H1 (cell line): ENCODE results near the gene CCDC86. TPM values are rescaled to one million over a fixed set of nuclear protein-coding genes. Genes with fewer than 3 reads are reported as not detected.
A peak's percentile ranks its signal among the peaks of the same experiment; 100 is the strongest.

ENCODE experiments used
- CTCF ChIA-PET: fragments of 300-600 bp; sonication (Branson Sonifier 250); formaldehyde crosslinking; loops from one replicate; lab custom pipeline; 2021; ENCODE audit not compliant: partially characterized antibody; lab: Charles Lee
- POLR2A ChIA-PET: fragments of 300-600 bp; sonication (Branson Sonifier 250); formaldehyde crosslinking; loops from one replicate; lab custom pipeline; 2021; ENCODE audit warnings: inconsistent platforms; ENCODE audit not compliant: partially characterized antibody; lab: Charles Lee
- DNase-seq, 2 experiments: peaks; one replicate each; pipeline versions ENCODE4 v3.0.0 to v3.0.0-alpha.2; 2010 to 2022; ENCODE audit warnings: low spot score in 2 of 2, low read depth in 1 of 2, mixed read lengths in 1 of 2
- FAIRE-seq: peaks from 2 replicates; lab custom pipeline; 2011; peaks lifted over from hg19 to GRCh38; lab: Jason Lieb, UNC
- H2AFZ ChIP-seq: 2 replicates; pipeline ENCODE4 v1.8.1; 2012; ENCODE audit warnings: low read length, inconsistent platforms
- H2AK5ac ChIP-seq: 2 replicates; pipeline ENCODE4 v1.6.1; 2013; ENCODE audit warnings: low read depth, low read length
- H2BK120ac ChIP-seq: replicated peaks from 2 replicates; pipeline ENCODE3; 2013; ENCODE audit warnings: low read depth, low read length, inconsistent platforms
- H2BK12ac ChIP-seq: 2 replicates; pipeline ENCODE4 v1.6.1; 2013; ENCODE audit warnings: low read depth, low read length
- H2BK15ac ChIP-seq: 2 replicates; pipeline ENCODE4 v1.6.1; 2013; ENCODE audit warnings: low read length
- H2BK20ac ChIP-seq: 2 replicates; pipeline ENCODE4 v1.6.1; 2013; ENCODE audit warnings: low read length
- H2BK5ac ChIP-seq: 2 replicates; pipeline ENCODE4 v1.6.1; 2013; ENCODE audit warnings: low read depth, low read length
- H3K14ac ChIP-seq: 2 replicates; pipeline ENCODE4 v1.6.1; 2013; ENCODE audit warnings: inconsistent platforms; ENCODE audit not compliant: insufficient read length
- H3K18ac ChIP-seq: 2 replicates; pipeline ENCODE4 v1.6.1; 2013; ENCODE audit warnings: low read length; ENCODE audit errors: extremely low read depth
- H3K23ac ChIP-seq: 2 replicates; pipeline ENCODE4 v1.6.1; 2013; ENCODE audit warnings: inconsistent platforms; ENCODE audit not compliant: insufficient read length
- H3K23me2 ChIP-seq: 2 replicates; pipeline ENCODE4 v1.6.1; 2013; ENCODE audit warnings: low read depth, low read length
- H3K27ac ChIP-seq: 2 replicates; pipeline ENCODE4 v1.6.1; 2011; ENCODE audit warnings: low read depth, low read length, inconsistent platforms
- H3K27me3 ChIP-seq, 4 experiments: replicated peaks in 1 of 4; 1 replicate in 1 of 4; 2 replicates in 3 of 4; pipeline versions ENCODE4 v1.6.1 to v1.8.1; 2011 to 2013; ENCODE audit warnings: low read length in 3 of 4, mild to moderate bottlenecking in 3 of 4, inconsistent platforms in 2 of 4, mixed read lengths in 2 of 4, moderate library complexity in 1 of 4; ENCODE audit not compliant: control insufficient read depth in 3 of 4, insufficient read depth in 3 of 4; ENCODE audit errors: extremely low read depth in 1 of 4
- H3K36me3 ChIP-seq, 4 experiments: 2 replicates each; pipeline versions ENCODE4 v1.6.1 to v1.8.1; 2011 to 2013; ENCODE audit warnings: mild to moderate bottlenecking in 4 of 4, low read length in 3 of 4, moderate library complexity in 2 of 4, control low read depth in 1 of 4, inconsistent platforms in 1 of 4; ENCODE audit not compliant: insufficient read depth in 4 of 4, control insufficient read depth in 2 of 4
- H3K4ac ChIP-seq: replicated peaks from 2 replicates; pipeline ENCODE3; 2013; ENCODE audit warnings: low read length, low read depth, mixed read lengths, inconsistent platforms; ENCODE audit not compliant: insufficient read length
- H3K4me1 ChIP-seq, 4 experiments: replicated peaks in 1 of 4; 1 replicate in 1 of 4; 2 replicates in 3 of 4; pipeline versions ENCODE4 v1.6.1 to v1.8.1; 2011 to 2013; ENCODE audit warnings: low read length in 3 of 4, inconsistent platforms in 2 of 4, mixed read lengths in 1 of 4; ENCODE audit not compliant: insufficient read depth in 4 of 4, control insufficient read depth in 3 of 4
- H3K4me2 ChIP-seq, 2 experiments: 2 replicates each; pipeline versions ENCODE4 v1.6.1 to v1.8.1; 2011 to 2013; ENCODE audit warnings: low read depth in 2 of 2, low read length in 2 of 2, control low read depth in 1 of 2, inconsistent platforms in 1 of 2, mild to moderate bottlenecking in 1 of 2; ENCODE audit not compliant: insufficient read depth in 1 of 2
- H3K4me3 ChIP-seq, 4 experiments: fragments of 200-600, 300-600 bp in 1 of 4; sonication (generic), shearing (Covaris generic), sonication (Bioruptor Twin) in 1 of 4; 2 replicates each; pipeline versions ENCODE4 v1.5.1 to v1.8.1; 2011 to 2016; ENCODE audit warnings: low read length in 4 of 4, low read depth in 3 of 4, control low read depth in 2 of 4, inconsistent platforms in 2 of 4, mild to moderate bottlenecking in 2 of 4, mixed read lengths in 1 of 4, moderate library complexity in 1 of 4; ENCODE audit not compliant: insufficient read depth in 2 of 4; ENCODE audit errors: extremely low read depth in 1 of 4
- H3K56ac ChIP-seq: replicated peaks from 2 replicates; pipeline ENCODE3; 2013; ENCODE audit warnings: low read depth, mild to moderate bottlenecking, mixed read lengths, low read length, inconsistent platforms; ENCODE audit not compliant: insufficient read length
- H3K79me1 ChIP-seq: 2 replicates; pipeline ENCODE4 v1.6.1; 2013; ENCODE audit warnings: low read depth, low read length, control low read depth
- H3K79me2 ChIP-seq, 2 experiments: 2 replicates each; pipeline versions ENCODE4 v1.6.1 to v1.8.1; 2012 to 2013; ENCODE audit warnings: low read length in 2 of 2, mild to moderate bottlenecking in 2 of 2, inconsistent platforms in 1 of 2; ENCODE audit not compliant: insufficient read depth in 2 of 2, control insufficient read depth in 1 of 2
- H3K9ac ChIP-seq, 4 experiments: replicated peaks in 1 of 4; 1 replicate in 1 of 4; 2 replicates in 3 of 4; pipeline versions ENCODE4 v1.6.1 to v1.8.1; 2011 to 2013; ENCODE audit warnings: low read depth in 3 of 4, low read length in 3 of 4, control low read depth in 2 of 4, mild to moderate bottlenecking in 2 of 4, moderate library complexity in 2 of 4, inconsistent platforms in 1 of 4; ENCODE audit errors: extremely low read depth in 1 of 4
- H3K9me3 ChIP-seq, 2 experiments: 2 replicates each; pipeline versions ENCODE4 v1.6.1 to v1.8.1; 2012 to 2013; ENCODE audit warnings: mild to moderate bottlenecking in 2 of 2, moderate library complexity in 2 of 2, control low read depth in 1 of 2, inconsistent platforms in 1 of 2, low read depth in 1 of 2, low read length in 1 of 2, mixed read lengths in 1 of 2; ENCODE audit not compliant: insufficient read depth in 2 of 2
- H4K20me1 ChIP-seq, 2 experiments: replicated peaks in 1 of 2; 2 replicates each; pipeline versions ENCODE3 to v1.8.1; 2011 to 2013; ENCODE audit warnings: inconsistent platforms in 2 of 2, low read length in 2 of 2, mild to moderate bottlenecking in 1 of 2; ENCODE audit not compliant: insufficient read depth in 2 of 2, control insufficient read depth in 1 of 2
- H4K5ac ChIP-seq: 2 replicates; pipeline ENCODE4 v1.6.1; 2013; ENCODE audit warnings: low read length, low read depth, mixed read lengths, inconsistent platforms; ENCODE audit not compliant: insufficient read length
- H4K8ac ChIP-seq: 2 replicates; pipeline ENCODE4 v1.8.0; 2013; ENCODE audit warnings: mild to moderate bottlenecking, moderate library complexity, low read length, inconsistent platforms; ENCODE audit not compliant: insufficient read depth; ENCODE audit errors: extremely low read depth
- H4K91ac ChIP-seq: replicated peaks from 2 replicates; pipeline ENCODE3; 2013; ENCODE audit warnings: low read length, mixed read lengths, inconsistent platforms; ENCODE audit not compliant: insufficient read length
- CREB1 ChIP-seq: IDR thresholded peaks from 2 replicates; pipeline ENCODE4 v1.6.1; 2012; ENCODE audit warnings: inconsistent platforms
- EP300 ChIP-seq, 2 experiments: IDR thresholded peaks; 1 replicate in 1 of 2; 2 replicates in 1 of 2; pipeline ENCODE4 v1.6.1; 2011 to 2012; ENCODE audit warnings: low read depth in 2 of 2, low read length in 2 of 2, mild to moderate bottlenecking in 2 of 2, borderline replicate concordance in 1 of 2, inconsistent platforms in 1 of 2, moderate library complexity in 1 of 2
- GABPA ChIP-seq: IDR thresholded peaks from 2 replicates; pipeline ENCODE4 v1.6.1; 2011; ENCODE audit warnings: mild to moderate bottlenecking, low read length, moderate library complexity, borderline replicate concordance; ENCODE audit not compliant: insufficient read depth
- JUN ChIP-seq: IDR thresholded peaks from 2 replicates; pipeline ENCODE4 v1.6.1; 2011; ENCODE audit warnings: low read depth, mild to moderate bottlenecking, improper control_type of control experiment, low read length
- POLR2AphosphoS5 ChIP-seq: IDR thresholded peaks from 2 replicates; pipeline ENCODE4 v1.6.1; 2011; ENCODE audit warnings: low read depth, low read length
- SRF ChIP-seq: IDR thresholded peaks from 2 replicates; pipeline ENCODE4 v1.6.1; 2011; ENCODE audit warnings: mild to moderate bottlenecking, low read depth, low read length, moderate library complexity
- TBP ChIP-seq: IDR thresholded peaks from 2 replicates; pipeline ENCODE4 v1.6.1; 2011; ENCODE audit warnings: low read depth, low read length, improper control_type of control experiment
- TEAD4 ChIP-seq: IDR thresholded peaks from 2 replicates; pipeline ENCODE4 v1.6.1; 2012; ENCODE audit warnings: low read depth, low read length, inconsistent platforms, mixed read lengths
- WGBS, 2 experiments: shearing (Covaris generic) in 1 of 2; methylation state at CpG; one replicate each; pipeline versions ENCODE4 v1.1.6 to v1.1.7; 2013 to 2015; ENCODE audit warnings: low lambda C conversion rate in 2 of 2, mixed read lengths in 2 of 2, inconsistent platforms in 1 of 2, low coverage in 1 of 2, missing lambda C conversion rate in 1 of 2; ENCODE audit not compliant: insufficient replicate concordance in 2 of 2, insufficient coverage in 1 of 2, insufficient read length in 1 of 2; ENCODE audit errors: extremely low coverage in 1 of 2, missing lambda C conversion rate in 1 of 2; 5-methylcytosine and 5-hydroxymethylcytosine counted together
- polyA plus RNA-seq, 7 experiments: library from polyadenylated mRNA; depleted of rRNA in 3 of 7; stranded (reverse) in 5 of 7; unstranded in 2 of 7; fragments of >200 nt in 5 of 7; fragments of 200-250 nt in 2 of 7; gene quantifications; 1 replicate in 5 of 7; 2 replicates in 1 of 7; 4 replicates in 1 of 7; pipeline versions ENCODE4 v1.2.1 to v1.2.3, GENCODE V29; 2011 to 2013; ENCODE audit warnings: missing spikeins in 2 of 7, mixed read lengths in 2 of 7
- total RNA-seq: library from RNA; stranded (reverse); fragmentation: NEBNext Ultra II Directional; extraction: Animal tissue kit (Norgen Biotek cat#: 25700); gene quantifications from 2 replicates; pipeline ENCODE4 v1.2.1, GENCODE V29; 2021
- TF ChIP-seq, protein P1 (sequence below): IDR thresholded peaks from 2 replicates; pipeline ENCODE4 v1.6.1; 2012; ENCODE audit warnings: inconsistent platforms

CCDC86 gene
- total and polyA plus RNA-seq, 2 of the 8 experiments (the other 6 are each of a cell fraction or from before 2014, with no cell fraction given) = 37.7 to 76.4 TPM

DNA sequence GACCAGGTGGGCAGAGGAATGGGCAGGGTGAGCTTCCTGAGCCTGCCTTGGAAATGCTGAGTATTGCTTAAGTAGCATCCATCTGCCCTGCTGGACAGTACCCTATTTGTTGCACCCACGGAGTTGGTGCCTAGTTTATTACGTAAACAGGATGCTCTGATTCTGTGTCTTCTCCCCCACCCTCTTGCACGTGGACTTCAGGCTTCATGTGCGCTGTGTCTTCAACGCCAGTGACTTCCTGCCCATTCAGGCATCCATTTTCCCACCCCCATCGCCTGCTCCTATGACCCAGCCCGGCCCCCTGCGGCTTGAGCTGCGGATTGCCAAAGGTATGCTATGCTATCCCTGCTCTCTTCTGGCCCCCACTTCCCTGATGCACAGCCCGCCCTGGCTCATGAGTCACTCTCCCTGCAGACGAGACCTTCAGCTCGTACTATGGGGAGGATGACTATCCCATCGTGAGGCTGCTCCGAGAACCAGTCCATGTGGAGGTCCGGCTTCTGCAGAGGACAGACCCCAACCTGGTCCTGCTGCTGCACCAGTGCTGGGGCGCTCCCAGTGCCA is 31.1 kb downstream of the CCDC86 start:
- Histone ChIP-seq H2BK20ac (no peak overlapping the region), H3K23ac (no peak overlapping the region), H3K4me2 (0 out of 4 replicates have a peak overlapping the region, but pooled peaks of 1 of the 2 experiments have one; percentile 2), H3K36me3 (no peaks in the 10 kb centered on the region), H2BK12ac (no peak overlapping the region), H3K79me2 (no peaks in the 10 kb centered on the region), H4K20me1 (no peaks in the 10 kb centered on the region), H3K4ac (no peak overlapping the region), H2AFZ (no peak overlapping the region), H3K9me3 (no peaks in the 10 kb centered on the region), H3K27me3 (no peaks in the 10 kb centered on the region), H4K5ac (no peak overlapping the region), H3K4me3 (no peak overlapping the region), H2BK5ac (no peak overlapping the region), H3K9ac (no peak overlapping the region), H4K8ac (peak overlapping the region; percentile 74; the same call in 1 of the 2 replicates), H3K18ac (no peak overlapping the region), H2BK15ac (no peak overlapping the region), H3K79me1 (no peaks in the 10 kb centered on the region), H2AK5ac (no peak overlapping the region), H3K23me2 (no peaks in the 10 kb centered on the region), H3K4me1 (peaks cover 0 to 4% (median 0%) of the 10 kb centered on the region in 4 experiments; a peak in 4 of 7 replicates), H3K27ac (no peak overlapping the region), H4K91ac (no peak overlapping the region), H2BK120ac (no peak overlapping the region), H3K14ac (no peak overlapping the region), H3K56ac (no peak overlapping the region)
- peak in 1 of 2 experiments; percentile 60 for DNase-seq
- ChIA-PET CTCF (interaction anchor here (0.8 to 9.5 kb wide), 9 partner anchors 8 to 98 kb away, joined by 3 to 52 read pairs (median 4); no protein-coding TSS in a partner anchor), POLR2A (interaction anchor here (0.9 to 2.1 kb wide), 3 partner anchors 15 to 103 kb away, joined by 3 to 7 read pairs (median 3); no protein-coding TSS in a partner anchor)
- TF ChIP-seq TBP = no peak
- TF ChIP-seq JUN = no peak
- no peak for TF ChIP-seq EP300 (IDR thresholded peaks at IDR 0.05; ENCODE audit: borderline replicate concordance in 1 of 2, low read depth in 2 of 2, low read length in 2 of 2)
- no peak for TF ChIP-seq SRF
- TF ChIP-seq CREB1 = no peak
- TF ChIP-seq, protein P1, sequence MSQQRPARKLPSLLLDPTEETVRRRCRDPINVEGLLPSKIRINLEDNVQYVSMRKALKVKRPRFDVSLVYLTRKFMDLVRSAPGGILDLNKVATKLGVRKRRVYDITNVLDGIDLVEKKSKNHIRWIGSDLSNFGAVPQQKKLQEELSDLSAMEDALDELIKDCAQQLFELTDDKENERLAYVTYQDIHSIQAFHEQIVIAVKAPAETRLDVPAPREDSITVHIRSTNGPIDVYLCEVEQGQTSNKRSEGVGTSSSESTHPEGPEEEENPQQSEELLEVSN = no peak
- no peak for TF ChIP-seq TEAD4
- TF ChIP-seq GABPA = no peak
- TF ChIP-seq POLR2AphosphoS5 = no peak
- 83% methylated on average over 16 of the region's 16 CpGs; no CpG with 5 or more reads in 1 of the 2 experiments for WGBS, 2 experiments
- no peak for FAIRE-seq
